Fibroblast of skin of left biceps (primary cell): ENCODE measurements around the gene SLC2A10.
"Not testable (repeated sequence)": the region's sequence is repeated elsewhere in the genome, so short reads cannot be mapped to it uniquely, and the experiment has no call there.

Source experiments
- DNase-seq, 2 experiments: peaks; one replicate each; pipeline ENCODE4 v3.0.0-alpha.2; 2013; ENCODE audit warnings: low read depth in 2 of 2

Gene SLC2A10

GRCh38 chr20:46709459-46710152 is at the start of gene SLC2A10:
TSS of gene SLC2A10 (plus strand) at chr20:46709649. CDS start at chr20:46709737, 88 bp downstream.
- DNase-seq = no peak

GRCh38 chr20:46660487-46660886 is 49.0 kb upstream of the SLC2A10 start:
- no peak for DNase-seq

GRCh38 chr20:46661659-46662058 is 47.8 kb upstream of the SLC2A10 start:
- DNase-seq = no peak

- DNase-seq = no peak
Measured at GRCh38 chr20:46663531-46663930, 45.9 kb upstream of the SLC2A10 start.

GRCh38 chr20:46665602-46666001 is 43.8 kb upstream of the SLC2A10 start:
- no peak for DNase-seq

GRCh38 chr20:46666306-46666705 is 43.1 kb upstream of the SLC2A10 start:
- no peak for DNase-seq

- no peak for DNase-seq
Measured at GRCh38 chr20:46666818-46667515, 42.5 kb upstream of the SLC2A10 start.

GRCh38 chr20:46670228-46670584 is 39.2 kb upstream of the SLC2A10 start:
- no peak for DNase-seq

- DNase-seq = no peak
Measured at GRCh38 chr20:46670585-46671584, 38.6 kb upstream of the SLC2A10 start.

- DNase-seq = no peak
Measured at GRCh38 chr20:46671866-46672542, 37.4 kb upstream of the SLC2A10 start.

- no peak for DNase-seq
Measured at GRCh38 chr20:46672543-46673148, 36.8 kb upstream of the SLC2A10 start.

GRCh38 chr20:46673394-46674252 is 35.8 kb upstream of the SLC2A10 start:
- DNase-seq = no peak

GRCh38 chr20:46674253-46675083 is 35.0 kb upstream of the SLC2A10 start:
- no peak for DNase-seq

- DNase-seq = not testable (repeated sequence)
Measured at GRCh38 chr20:46676649-46677316, 32.7 kb upstream of the SLC2A10 start.

- DNase-seq = no peak
Measured at GRCh38 chr20:46677608-46678007, 31.8 kb upstream of the SLC2A10 start.

- no peak for DNase-seq
Measured at GRCh38 chr20:46678516-46678915, 30.9 kb upstream of the SLC2A10 start.

- no peak for DNase-seq
Measured at GRCh38 chr20:46680684-46681031, 28.8 kb upstream of the SLC2A10 start.

GRCh38 chr20:46681032-46681854 is 28.2 kb upstream of the SLC2A10 start:
- no peak for DNase-seq
